ENCODE measurements around the gene CACTIN.
"Not testable (repeated sequence)": the region's sequence is repeated elsewhere in the genome, so short reads cannot be mapped to it uniquely, and the experiment has no call there.

Gene CACTIN

GRCh38 chr19:3645726-3646125, 19.1 kb upstream of the CACTIN start:
- DNase-seq = no peak

DNA sequence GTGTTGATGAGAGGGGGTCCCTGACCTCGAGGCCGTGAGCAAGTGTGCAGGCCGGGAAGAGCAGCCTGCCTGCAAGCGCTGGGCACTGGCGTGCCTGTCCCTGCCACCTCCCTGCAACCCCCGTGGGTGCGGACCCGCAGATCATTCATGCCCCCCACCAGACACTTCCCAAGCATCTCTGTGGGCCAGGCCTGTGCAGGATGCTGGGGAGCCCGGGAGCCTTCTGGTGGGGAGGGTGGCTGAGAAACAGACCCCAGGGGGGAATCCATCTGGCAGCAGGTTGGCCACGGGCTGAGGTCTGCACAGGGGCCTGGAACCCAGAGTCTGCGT, 18.4 kb upstream of the CACTIN start:
- DNase-seq = no peak

DNA sequence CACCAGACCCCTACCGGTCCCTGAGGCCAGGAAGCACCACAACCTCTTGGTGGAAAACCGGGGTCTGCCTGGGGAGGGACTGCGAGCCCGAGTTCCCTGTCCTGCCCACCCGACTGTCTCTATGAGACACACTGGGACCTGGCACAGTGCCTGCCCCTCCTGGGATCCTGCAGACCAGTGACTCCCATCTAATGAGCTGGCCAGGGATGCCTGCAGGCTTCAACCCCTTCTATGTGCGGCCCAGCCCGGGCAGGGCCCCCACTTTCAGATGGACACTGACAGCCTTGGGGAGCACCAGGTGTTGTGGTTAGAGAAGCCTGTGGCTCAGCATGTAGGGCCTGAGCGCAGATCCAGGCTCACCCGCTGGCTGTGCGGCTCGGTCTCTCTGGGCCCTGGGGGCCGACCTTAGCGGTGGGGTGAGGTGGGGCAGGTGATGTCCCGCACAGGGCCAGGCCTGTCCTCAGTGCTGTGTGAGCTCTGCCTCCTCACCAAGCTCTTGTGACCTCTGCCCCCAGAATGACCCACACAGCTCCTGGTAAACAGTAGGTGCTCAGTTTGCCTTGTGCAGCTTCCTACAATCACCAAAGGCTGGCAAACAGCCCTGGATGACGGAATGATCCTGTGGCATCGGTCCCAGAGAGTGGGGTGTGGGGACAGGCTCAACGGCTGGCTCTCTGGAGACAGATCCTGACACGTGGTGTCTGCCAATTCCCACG, 17.9 kb upstream of the CACTIN start:
- DNase-seq = no peak

GRCh38 chr19:3643674-3644313, 17.2 kb upstream of the CACTIN start:
- no peak for DNase-seq

- no peak for DNase-seq
Observed at GRCh38 chr19:3642987-3643673, 16.5 kb upstream of the CACTIN start.

DNA sequence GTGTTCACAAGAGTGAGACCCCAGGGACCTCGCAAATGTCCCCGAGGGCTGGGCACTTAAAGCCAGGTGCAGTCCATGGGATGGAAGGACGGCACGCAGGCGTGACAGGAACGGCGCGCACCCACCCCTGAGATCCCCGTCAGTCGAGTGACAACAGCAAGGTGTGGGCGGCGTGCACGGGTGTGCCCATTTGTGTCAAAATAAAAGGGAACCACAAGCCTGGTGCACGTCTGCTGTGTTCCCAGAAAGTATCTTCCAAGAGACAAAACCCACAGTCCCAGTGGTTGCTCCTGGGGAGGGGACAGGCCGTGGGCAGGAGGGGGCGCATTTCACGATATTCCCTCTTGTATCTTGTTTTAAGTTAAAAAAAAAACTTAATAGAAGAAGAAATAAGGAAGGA, 15.7 kb upstream of the CACTIN start:
- no peak for DNase-seq

DNA sequence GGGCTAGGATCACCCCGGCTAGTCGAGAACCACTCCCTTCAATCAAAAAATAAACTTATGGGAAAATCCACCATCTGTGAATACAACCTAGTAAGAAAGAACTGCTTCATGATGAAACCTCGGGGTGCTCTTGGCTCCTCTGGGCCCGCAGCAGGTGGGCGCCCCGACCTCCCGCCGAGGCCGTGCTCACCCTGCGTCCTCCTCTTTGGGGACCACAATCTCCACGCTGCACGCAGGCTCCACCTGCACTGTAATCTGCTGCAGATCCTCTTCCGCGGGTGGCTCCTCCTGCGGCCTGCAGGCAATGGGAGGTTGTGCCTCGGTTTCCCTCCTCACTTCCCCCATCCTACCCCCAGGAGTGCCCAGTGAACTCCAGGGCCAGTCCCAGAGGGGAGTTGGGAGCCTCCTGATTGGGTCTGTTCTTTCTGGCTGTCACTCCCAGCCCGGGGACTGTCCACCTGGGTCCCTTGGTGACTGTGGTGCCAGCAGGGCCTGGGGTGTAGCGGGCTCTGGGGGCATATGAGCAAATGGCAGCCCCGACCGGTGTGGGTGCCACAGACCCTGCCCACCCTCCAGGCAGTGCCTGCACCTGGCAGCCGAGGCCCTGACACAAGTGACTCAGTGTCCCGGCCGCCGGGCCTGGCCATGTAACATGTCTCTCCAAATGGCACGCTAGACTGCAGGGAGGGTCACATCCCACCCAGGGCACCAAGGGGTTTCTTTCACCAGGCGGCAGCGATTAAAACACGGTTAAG, 15.1 kb upstream of the CACTIN start:
- DNase-seq = no peak

DNA sequence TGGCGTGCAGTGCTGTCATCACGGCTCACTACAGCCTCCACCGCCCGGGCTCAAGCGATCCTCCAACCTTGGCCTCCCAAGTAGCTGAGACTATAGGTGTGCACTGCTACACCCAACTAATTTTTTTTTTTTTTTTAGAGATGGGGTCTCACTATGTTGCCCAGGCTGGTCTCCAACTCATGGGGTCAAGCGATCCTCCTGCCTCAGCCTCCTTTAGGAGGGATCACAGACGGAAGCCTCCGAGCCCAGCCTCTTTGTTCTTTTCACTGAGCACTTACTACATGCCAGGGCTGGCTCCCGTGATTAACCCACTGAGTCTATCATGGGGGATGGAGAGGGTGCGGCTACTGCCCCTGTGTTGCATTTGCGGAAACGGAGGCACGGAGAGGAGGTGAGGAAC, 12.9 kb upstream of the CACTIN start:
- no peak for DNase-seq

DNA sequence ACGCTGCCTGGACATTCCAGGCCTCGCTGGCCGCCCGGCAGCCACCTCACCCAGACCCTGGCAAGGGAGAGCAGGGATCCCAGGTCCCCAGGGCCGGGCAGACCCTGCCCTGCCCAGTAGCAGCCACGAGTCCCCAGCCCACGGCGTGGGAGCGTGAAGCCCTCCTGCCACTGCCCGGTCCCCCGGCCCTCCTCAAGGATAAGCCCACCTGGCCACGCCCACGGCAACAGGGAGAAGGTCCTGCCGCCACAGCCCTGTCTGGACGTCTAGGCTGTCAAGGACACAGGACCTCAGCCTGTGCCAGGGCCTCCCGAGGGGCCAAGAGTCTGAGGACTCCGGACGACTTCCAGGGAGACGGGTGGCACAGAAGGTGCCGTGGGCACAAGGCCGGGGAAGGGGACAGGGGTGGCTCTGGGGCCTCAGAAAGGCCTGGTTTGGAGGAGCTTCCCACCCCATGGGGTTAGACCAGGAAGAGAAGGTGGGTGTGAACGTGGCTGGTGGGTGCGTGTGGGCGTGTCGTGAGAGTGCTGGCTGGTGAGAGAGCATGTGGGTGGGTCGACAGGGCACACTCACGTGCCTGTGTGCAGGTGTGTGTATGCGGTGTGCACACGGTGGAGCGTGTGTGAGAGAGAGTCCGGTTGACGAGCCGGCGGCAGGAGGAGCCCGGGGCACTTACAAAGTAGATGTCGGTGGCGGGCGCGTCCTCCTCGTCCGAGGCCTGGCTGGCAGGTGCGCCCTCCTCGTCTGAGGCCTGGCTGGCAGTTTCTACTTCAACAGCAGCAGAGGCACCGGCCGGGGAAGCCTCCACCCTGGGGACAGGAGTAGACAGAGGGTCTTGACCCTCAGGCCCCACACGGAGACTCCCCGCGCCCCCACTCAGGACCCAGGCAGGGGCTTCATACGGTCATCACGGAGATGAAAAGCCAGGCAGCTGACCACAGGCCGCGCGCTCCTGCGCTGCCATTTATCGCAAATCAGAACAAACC, 11.9 kb upstream of the CACTIN start:
- DNase-seq = no peak

- DNase-seq = no peak
Observed at GRCh38 chr19:3637621-3638020, 11.0 kb upstream of the CACTIN start.

DNA sequence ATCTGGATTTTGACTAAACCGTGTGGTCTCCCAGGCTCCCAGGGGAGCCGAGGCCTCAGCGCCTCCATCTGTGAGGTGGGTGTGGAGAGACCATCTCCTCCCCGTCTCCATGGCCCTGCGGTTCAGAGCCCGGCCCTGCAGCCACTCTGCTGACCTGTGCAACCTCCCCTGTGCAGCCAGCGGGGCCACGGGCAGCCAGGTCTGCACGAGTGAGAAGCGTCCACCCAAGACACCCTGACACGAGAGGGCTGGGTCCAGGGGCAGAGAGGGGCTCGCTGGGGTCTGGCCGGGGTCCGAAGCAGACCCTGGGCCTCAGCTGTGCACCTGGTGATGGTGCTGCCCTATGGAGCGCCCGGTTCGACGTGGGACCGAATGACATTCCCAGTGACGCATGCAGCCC, 10.4 kb upstream of the CACTIN start:
- DNase-seq = no peak

DNA sequence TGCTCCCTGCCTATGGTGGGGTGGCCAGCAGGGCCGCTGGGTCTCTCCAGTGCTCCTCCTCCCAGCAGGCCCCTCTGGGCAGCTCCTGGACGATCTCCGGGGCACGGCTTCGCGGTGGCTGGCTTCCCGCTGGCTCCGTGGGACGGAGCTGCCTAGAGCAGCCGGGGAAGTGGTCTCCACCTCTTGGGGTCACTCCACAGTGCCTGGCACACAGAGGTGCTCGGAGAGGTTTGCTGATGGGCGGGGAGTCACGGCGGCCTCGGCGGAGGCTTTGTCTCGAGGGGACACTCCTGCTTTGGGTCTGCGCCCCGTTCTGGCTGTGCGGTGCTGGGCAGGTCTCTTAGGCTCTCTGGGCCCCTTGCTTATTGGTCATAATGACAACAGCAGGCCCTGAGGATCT, 9.9 kb upstream of the CACTIN start:
- DNase-seq = no peak

DNA sequence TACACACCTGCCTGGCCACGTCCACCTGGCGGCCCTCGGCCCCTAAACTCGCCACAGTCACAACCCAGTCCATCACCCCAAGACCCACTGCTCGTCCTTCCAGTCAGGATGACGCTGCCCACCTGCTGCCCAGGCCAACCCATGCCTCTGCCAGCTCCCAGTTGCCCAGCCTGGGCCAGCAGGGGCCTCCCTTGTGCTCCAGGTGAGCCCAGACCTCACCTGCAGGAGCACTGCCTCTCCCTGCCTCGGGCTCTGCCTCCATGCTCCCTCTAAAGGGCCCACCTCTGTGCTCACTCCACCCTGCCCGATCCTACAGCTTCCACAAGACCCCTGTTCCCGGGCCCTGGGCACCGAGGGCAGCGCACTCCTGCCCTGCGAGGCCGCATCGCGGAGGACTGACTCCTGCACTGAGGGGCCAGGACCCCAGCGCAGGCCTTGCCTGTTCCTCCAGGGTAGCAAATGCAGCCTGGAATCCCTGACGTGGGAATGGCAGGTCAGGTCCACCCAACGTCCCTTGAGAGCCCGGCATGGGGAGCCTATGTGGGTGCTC, 8.0 kb upstream of the CACTIN start:
- no peak for DNase-seq

DNA sequence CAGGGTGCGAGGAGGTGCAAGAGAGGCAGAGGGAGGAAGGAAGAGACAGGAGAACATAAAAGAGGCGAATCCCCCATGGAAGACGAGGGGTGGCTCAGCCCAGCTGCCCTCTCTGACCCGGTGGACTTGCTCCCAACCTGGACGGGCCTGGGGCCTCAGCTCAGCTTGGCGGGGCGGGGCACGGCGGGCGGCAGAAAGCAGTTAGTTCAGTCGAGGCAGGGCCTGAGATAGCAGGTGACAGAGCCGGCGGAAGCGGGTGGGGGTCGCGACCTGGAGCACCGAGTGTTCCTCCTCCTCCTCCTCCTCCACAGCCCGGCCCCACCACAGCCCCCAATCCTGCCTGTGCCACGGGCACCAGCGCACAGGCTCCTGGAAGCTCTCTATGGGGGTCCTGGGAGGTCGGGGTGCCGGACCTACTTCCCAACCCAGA, 7.0 kb upstream of the CACTIN start:
- DNase-seq = no peak

DNA sequence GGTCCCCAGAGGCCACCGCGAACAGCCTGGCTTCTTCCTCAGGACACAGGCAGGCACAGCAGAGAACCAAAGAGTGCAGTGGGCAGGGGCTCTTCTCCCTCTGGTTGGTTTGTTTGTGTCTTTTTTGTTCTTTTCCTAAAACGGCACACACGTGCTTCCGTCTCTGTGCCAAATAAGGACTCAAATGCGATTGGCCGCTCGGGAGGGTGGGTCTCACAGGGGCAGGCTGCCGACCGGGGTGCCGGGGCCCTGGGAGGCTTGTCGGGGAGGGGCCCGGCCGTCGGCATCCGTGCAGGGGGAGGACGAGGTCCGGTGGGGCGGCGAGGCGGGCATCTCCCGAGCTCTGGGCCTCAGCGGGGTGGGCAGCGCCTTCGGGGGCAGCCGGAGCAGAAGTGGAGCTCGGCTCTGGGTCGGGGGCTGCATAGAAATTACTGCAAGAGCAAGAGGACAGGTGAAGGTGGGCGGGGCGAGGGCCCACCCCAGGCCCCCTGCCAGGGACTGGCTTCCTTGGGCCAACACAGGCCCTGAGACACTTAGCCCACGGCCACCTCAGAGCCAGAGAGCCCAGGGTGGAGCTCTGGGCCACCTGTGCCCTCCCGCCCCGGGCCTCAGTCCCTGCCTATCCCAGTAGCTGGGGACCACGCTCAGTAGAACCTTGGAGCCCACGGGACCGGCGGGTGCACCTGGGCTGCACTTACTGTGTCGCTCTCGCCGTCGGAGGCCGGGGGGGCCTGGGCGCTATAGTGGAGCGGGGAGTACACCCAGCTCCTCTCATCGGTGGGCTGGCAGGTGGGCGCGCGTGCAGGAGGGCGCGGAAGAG, 6.4 kb upstream of the CACTIN start:
- no peak for DNase-seq

DNA sequence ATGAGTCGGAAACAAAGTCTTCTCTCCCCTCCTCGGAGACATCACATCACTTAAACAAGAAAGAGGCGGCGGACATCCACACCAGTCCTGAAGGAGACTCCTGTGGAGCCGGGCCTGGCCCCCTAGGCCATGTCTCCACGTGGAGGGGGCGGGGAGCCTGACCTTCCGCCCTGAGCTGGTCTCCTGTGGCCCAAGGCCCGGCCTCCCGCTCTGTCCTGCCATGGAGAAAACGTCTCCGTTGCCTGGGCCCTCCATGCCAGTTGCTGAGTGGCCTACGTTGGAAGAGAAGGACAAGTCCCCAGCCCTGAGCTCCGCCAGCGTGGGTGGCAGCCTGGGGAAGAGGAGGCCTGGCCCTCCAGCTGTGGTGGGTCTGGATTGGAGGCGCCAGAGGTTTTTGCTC, 5.5 kb upstream of the CACTIN start:
- DNase-seq = no peak

- no peak for DNase-seq
Observed at GRCh38 chr19:3631053-3631861, 4.7 kb upstream of the CACTIN start.

- DNase-seq = not testable (repeated sequence)
Observed at GRCh38 chr19:3628766-3629165, 2.2 kb upstream of the CACTIN start.

GRCh38 chr19:3627351-3627723, 747 bp upstream of the CACTIN start:
- DNase-seq = no peak

- DNase-seq = no peak
Observed at GRCh38 chr19:3625996-3626472, 556 bp downstream of the CACTIN start.
